Measurements from ENCODE around the gene STX18. TPM values are rescaled to one million over a fixed set of nuclear protein-coding genes. Genes with fewer than 3 reads are reported as not detected.

The STX18 gene
- total RNA-seq, 1 experiment from 2014 or later, result 18.5 TPM

- no peak for TF ChIP-seq SP1 (IDR thresholded peaks at IDR 0.05; ENCODE audit: low read depth)
- no peak for TF ChIP-seq FOSL1 (IDR thresholded peaks at IDR 0.05; ENCODE audit: low read depth)
- TF ChIP-seq ELF1 (IDR thresholded peaks at IDR 0.05; ENCODE audit: borderline replicate concordance, low read depth), result no peak
- TF ChIP-seq TCF7L2 (IDR thresholded peaks at IDR 0.05; ENCODE audit: borderline replicate concordance, extremely low read depth, insufficient read depth, insufficient read length), result no peak
- no peak for TF ChIP-seq EZH2 (IDR thresholded peaks at IDR 0.05)
- no peak for TF ChIP-seq CEBPB (IDR thresholded peaks at IDR 0.05; ENCODE audit: low read depth)
These were observed 62.5 kb downstream of the STX18 start (continued) for GRCh38 chr4:4479366-4479765.

DNA sequence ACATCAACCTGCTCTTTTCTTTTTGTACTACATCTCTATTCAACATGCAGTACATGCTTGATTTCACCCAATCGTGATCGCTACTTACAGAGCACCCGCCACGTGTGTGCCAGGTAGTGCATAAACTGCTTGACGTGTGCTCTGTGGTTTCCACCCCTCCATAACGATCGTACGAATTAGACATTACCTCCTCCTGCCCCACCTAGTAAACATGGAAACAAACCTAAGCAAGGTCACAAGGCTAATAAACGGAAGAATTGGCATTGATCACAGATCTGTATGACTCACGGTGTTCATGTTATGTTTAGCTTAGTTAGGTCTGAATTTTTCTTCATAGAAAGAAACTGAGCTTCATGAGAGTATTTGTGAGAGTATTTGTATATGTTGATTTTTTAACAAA is 64.1 kb downstream of the STX18 start:
- no peak for TF ChIP-seq EGR1 (IDR thresholded peaks at IDR 0.05; ENCODE audit: low read depth)
- TF ChIP-seq, protein P1, sequence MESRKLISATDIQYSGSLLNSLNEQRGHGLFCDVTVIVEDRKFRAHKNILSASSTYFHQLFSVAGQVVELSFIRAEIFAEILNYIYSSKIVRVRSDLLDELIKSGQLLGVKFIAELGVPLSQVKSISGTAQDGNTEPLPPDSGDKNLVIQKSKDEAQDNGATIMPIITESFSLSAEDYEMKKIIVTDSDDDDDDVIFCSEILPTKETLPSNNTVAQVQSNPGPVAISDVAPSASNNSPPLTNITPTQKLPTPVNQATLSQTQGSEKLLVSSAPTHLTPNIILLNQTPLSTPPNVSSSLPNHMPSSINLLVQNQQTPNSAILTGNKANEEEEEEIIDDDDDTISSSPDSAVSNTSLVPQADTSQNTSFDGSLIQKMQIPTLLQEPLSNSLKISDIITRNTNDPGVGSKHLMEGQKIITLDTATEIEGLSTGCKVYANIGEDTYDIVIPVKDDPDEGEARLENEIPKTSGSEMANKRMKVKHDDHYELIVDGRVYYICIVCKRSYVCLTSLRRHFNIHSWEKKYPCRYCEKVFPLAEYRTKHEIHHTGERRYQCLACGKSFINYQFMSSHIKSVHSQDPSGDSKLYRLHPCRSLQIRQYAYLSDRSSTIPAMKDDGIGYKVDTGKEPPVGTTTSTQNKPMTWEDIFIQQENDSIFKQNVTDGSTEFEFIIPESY (IDR thresholded peaks at IDR 0.05; ENCODE audit: extremely low read depth, insufficient replicate concordance, low read length), result no peak
- TF ChIP-seq CBX3 (IDR thresholded peaks at IDR 0.05; ENCODE audit: low read depth), result no peak
- TF ChIP-seq POLR2A (IDR thresholded peaks at IDR 0.05; ENCODE audit: borderline replicate concordance, extremely low read depth, insufficient read depth, insufficient read length), result no peak
- Histone ChIP-seq H2AFZ (ENCODE audit: low read depth, low read length, poor library complexity, severe bottlenecking) (no peak overlapping the region), H3K4me2 (ENCODE audit: low read length) (no peak overlapping the region), H3K27ac (ENCODE audit: low read depth, low read length) (no peak overlapping the region), H3K36me3 (ENCODE audit: control insufficient read depth in 1 of 2, insufficient read depth in 2 of 2, low read length in 2 of 2) (no peaks in the 10 kb centered on the region), H3K79me2 (ENCODE audit: insufficient read depth, low read length) (peaks cover 29% of the 10 kb centered on the region), H4K20me1 (ENCODE audit: insufficient read depth) (no peaks in the 10 kb centered on the region), H3K27me3 (ENCODE audit: insufficient read depth, low read length) (no peaks in the 10 kb centered on the region), H3K9ac (ENCODE audit: low read length) (no peak overlapping the region), H3K4me3 (replicated peaks in 1 of 2; ENCODE audit: low read depth in 1 of 2, low read length in 2 of 2) (no peak overlapping the region), H3K9me2 (ENCODE audit: insufficient read depth) (no peaks in the 10 kb centered on the region), H3K4me1 (ENCODE audit: control insufficient read depth in 1 of 2, insufficient read depth in 2 of 2, low read length in 2 of 2) (no peaks in the 10 kb centered on the region), H3K9me3 (ENCODE audit: control insufficient read depth in 1 of 2, insufficient read depth in 1 of 2, low read depth in 1 of 2, low read length in 2 of 2) (no peaks in the 10 kb centered on the region)
- no TSS peak for BruUV-seq (replicated peaks)
- RAD21 ChIA-PET (ENCODE audit: low non-redundant PET in 1 of 2, low total read pairs in 2 of 2, uncharacterized antibody in 2 of 2, unreplicated experiment in 2 of 2), result no interaction called here
- CTCF ChIA-PET, result interaction anchor here (1.6 kb wide), 1 partner anchor 10 kb away, joined by 4 read pairs; no protein-coding TSS in a partner anchor
- ATAC-seq (no peak), DNase-seq (ENCODE audit: low read depth, low spot score) (no peak)
- POLR2A ChIA-PET, result no interaction called here
- intact Hi-C loops (cut with micrococcal nuclease), result no loop called here
